Hepatocyte (in vitro differentiated cells): Measurements from ENCODE around the gene PPIF. TPM values are rescaled to one million over a fixed set of nuclear protein-coding genes. Genes with fewer than 3 reads are reported as not detected.

Source experiments
- DNase-seq: peaks from one replicate; pipeline ENCODE4 v3.0.0-alpha.2; 2016; ENCODE audit warnings: low spot score
- H2AFZ ChIP-seq: fragments of 200-600 bp; sonication (generic); 2 replicates; pipeline ENCODE4 v1.6.0; 2016; ENCODE audit warnings: antibody characterized with exemption, mild to moderate bottlenecking
- H3K27ac ChIP-seq: fragments of 200-600 bp; sonication (generic); 2 replicates; pipeline ENCODE4 v1.5.1; 2016; ENCODE audit warnings: mild to moderate bottlenecking
- H3K27me3 ChIP-seq: fragments of 200-600 bp; sonication (generic); 2 replicates; pipeline ENCODE4 v1.6.1; 2016
- H3K36me3 ChIP-seq: fragments of 200-600 bp; sonication (generic); replicated peaks from 2 replicates; pipeline ENCODE4 v1.5.1; 2016; ENCODE audit warnings: low read depth; ENCODE audit not compliant: insufficient read depth
- H3K4me1 ChIP-seq: fragments of 200-600 bp; sonication (generic); 2 replicates; pipeline ENCODE4 v1.5.1; 2016; ENCODE audit warnings: mild to moderate bottlenecking, moderate library complexity; ENCODE audit not compliant: insufficient read depth
- H3K4me2 ChIP-seq: fragments of 200-600 bp; sonication (generic); 2 replicates; pipeline ENCODE4 v1.6.0; 2016
- H3K4me3 ChIP-seq: fragments of 200-600 bp; sonication (generic); 2 replicates; pipeline ENCODE4 v1.5.1; 2016; ENCODE audit warnings: mild to moderate bottlenecking
- H3K79me2 ChIP-seq: fragments of 200-600 bp; sonication (generic); 2 replicates; pipeline ENCODE4 v1.6.0; 2017; ENCODE audit warnings: mild to moderate bottlenecking
- H3K9me2 ChIP-seq: fragments of 200-600 bp; sonication (generic); replicated peaks from 2 replicates; pipeline ENCODE4 v1.6.0; 2017; ENCODE audit warnings: mild to moderate bottlenecking; ENCODE audit not compliant: insufficient read depth
- H3K9me3 ChIP-seq: fragments of 200-600 bp; sonication (generic); 2 replicates; pipeline ENCODE4 v1.5.1; 2016; ENCODE audit warnings: low read depth, mild to moderate bottlenecking
- H4K20me1 ChIP-seq: fragments of 200-600 bp; sonication (generic); 2 replicates; pipeline ENCODE4 v1.6.0; 2016; ENCODE audit warnings: mild to moderate bottlenecking; ENCODE audit not compliant: insufficient read depth, poor library complexity, severe bottlenecking
- EZH2 ChIP-seq: fragments of 200-600 bp; sonication (generic); IDR thresholded peaks from 2 replicates; pipeline ENCODE4 v1.6.1; 2016; ENCODE audit warnings: antibody characterized with exemption, mild to moderate bottlenecking, borderline replicate concordance
- EZH2phosphoT487 ChIP-seq: fragments of 200-600 bp; sonication (generic); IDR thresholded peaks from one replicate; pipeline ENCODE4 v1.6.1; 2018; ENCODE audit warnings: antibody characterized with exemption, mild to moderate bottlenecking, low read depth, moderate library complexity; ENCODE audit not compliant: unreplicated experiment, severe bottlenecking
- WGBS: methylation state at CpG from one replicate; pipeline ENCODE4 v1.1.6; 2016; ENCODE audit warnings: low lambda C conversion rate; ENCODE audit errors: missing lambda C conversion rate; 5-methylcytosine and 5-hydroxymethylcytosine counted together
- polyA plus RNA-seq: library from polyadenylated mRNA; unstranded; fragments of >200 nt; fragmentation: Nextera tagmentation; extraction: Ambion mirVana; gene quantifications from 2 replicates; pipeline ENCODE4 v1.2.1, GENCODE V29; 2016
- total RNA-seq: library from RNA; depleted of rRNA; stranded (reverse); fragments of >200 nt; gene quantifications from 2 replicates; pipeline ENCODE4 v1.2.3, GENCODE V29; 2014
- TF ChIP-seq, protein P1 (sequence below): fragments of 200-600 bp; sonication (generic); IDR thresholded peaks from 2 replicates; pipeline ENCODE4 v1.5.1; 2016; ENCODE audit warnings: antibody characterized with exemption, mild to moderate bottlenecking; ENCODE audit not compliant: poor library complexity

Gene PPIF
- total and polyA plus RNA-seq, 2 experiments from 2014 or later: 70.3 to 79.4 TPM

DNA sequence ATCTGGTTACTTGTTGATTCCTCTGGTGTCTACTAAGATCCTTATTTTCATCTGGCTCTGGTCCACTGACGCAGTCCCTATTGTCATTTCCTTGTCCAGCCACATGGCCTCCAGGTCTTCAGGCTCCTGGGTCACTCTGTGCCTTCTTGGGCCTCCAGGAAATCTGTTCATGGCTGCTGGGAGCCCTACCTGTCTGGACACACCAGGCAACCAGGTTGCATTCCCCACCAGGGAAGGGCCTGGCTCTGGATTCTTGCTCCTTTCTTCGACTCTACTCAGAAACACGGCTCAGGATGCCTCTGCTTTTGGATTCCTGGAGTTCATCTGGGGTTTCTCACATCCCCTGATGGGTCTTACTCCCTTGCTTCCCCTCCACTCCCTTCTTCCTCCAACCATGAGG, 8.0 kb upstream of the PPIF start:
- no peaks in the 10 kb centered on the region for H3K36me3 ChIP-seq
- TF ChIP-seq EZH2phosphoT487 (no peak), EZH2 (no peak)
- TF ChIP-seq, protein P1, sequence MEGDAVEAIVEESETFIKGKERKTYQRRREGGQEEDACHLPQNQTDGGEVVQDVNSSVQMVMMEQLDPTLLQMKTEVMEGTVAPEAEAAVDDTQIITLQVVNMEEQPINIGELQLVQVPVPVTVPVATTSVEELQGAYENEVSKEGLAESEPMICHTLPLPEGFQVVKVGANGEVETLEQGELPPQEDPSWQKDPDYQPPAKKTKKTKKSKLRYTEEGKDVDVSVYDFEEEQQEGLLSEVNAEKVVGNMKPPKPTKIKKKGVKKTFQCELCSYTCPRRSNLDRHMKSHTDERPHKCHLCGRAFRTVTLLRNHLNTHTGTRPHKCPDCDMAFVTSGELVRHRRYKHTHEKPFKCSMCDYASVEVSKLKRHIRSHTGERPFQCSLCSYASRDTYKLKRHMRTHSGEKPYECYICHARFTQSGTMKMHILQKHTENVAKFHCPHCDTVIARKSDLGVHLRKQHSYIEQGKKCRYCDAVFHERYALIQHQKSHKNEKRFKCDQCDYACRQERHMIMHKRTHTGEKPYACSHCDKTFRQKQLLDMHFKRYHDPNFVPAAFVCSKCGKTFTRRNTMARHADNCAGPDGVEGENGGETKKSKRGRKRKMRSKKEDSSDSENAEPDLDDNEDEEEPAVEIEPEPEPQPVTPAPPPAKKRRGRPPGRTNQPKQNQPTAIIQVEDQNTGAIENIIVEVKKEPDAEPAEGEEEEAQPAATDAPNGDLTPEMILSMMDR: no peak
- 93% methylated on average over 3 of the region's 3 CpGs for WGBS
- no peak overlapping the region for H3K4me2 ChIP-seq
- DNase-seq: no peak
- H4K20me1 ChIP-seq: no peaks in the 10 kb centered on the region
- H3K4me3 ChIP-seq: no peak overlapping the region
- H3K4me1 ChIP-seq: peaks cover 4% of the 10 kb centered on the region
- no peak overlapping the region for H2AFZ ChIP-seq
- no peaks in the 10 kb centered on the region for H3K9me2 ChIP-seq
- no peak overlapping the region for H3K27ac ChIP-seq
- H3K9me3 ChIP-seq: no peaks in the 10 kb centered on the region
- H3K79me2 ChIP-seq: no peaks in the 10 kb centered on the region
- no peaks in the 10 kb centered on the region for H3K27me3 ChIP-seq

- no peak overlapping the region for H3K4me2 ChIP-seq
- no peaks in the 10 kb centered on the region for H3K9me3 ChIP-seq
- no peak overlapping the region for H2AFZ ChIP-seq
- no peak for DNase-seq
- H3K4me3 ChIP-seq: no peak overlapping the region
- no peaks in the 10 kb centered on the region for H3K36me3 ChIP-seq
- H4K20me1 ChIP-seq: no peaks in the 10 kb centered on the region
- no peaks in the 10 kb centered on the region for H3K27me3 ChIP-seq
- whole genome bisulfite sequencing: 82% methylated on average over 5 of the region's 5 CpGs
- TF ChIP-seq, protein P1: no peak
- TF ChIP-seq EZH2phosphoT487 (no peak), EZH2 (no peak)
- H3K9me2 ChIP-seq: no peaks in the 10 kb centered on the region
- H3K4me1 ChIP-seq: peaks cover 4% of the 10 kb centered on the region
- no peaks in the 10 kb centered on the region for H3K79me2 ChIP-seq
- H3K27ac ChIP-seq: no peak overlapping the region
Observed at GRCh38 chr10:79340646-79341244, 6.5 kb upstream of the PPIF start.

GRCh38 chr10:79342295-79342761, 4.9 kb upstream of the PPIF start:
- no peak for DNase-seq
- H3K27ac ChIP-seq: no peak overlapping the region
- no peaks in the 10 kb centered on the region for H3K27me3 ChIP-seq

More at GRCh38 chr10:79342295-79342761, 4.9 kb upstream of the PPIF start:
- Histone ChIP-seq H3K36me3 (no peaks in the 10 kb centered on the region), H3K4me3 (no peak overlapping the region), H3K9me3 (no peaks in the 10 kb centered on the region), H3K4me2 (no peak overlapping the region), H3K9me2 (no peaks in the 10 kb centered on the region), H2AFZ (no peak overlapping the region), H3K4me1 (peaks cover 9% of the 10 kb centered on the region), H4K20me1 (no peaks in the 10 kb centered on the region), H3K79me2 (no peaks in the 10 kb centered on the region)
- TF ChIP-seq EZH2: no peak
- TF ChIP-seq EZH2phosphoT487: no peak
- TF ChIP-seq, protein P1: no peak
- 79% methylated on average over 5 of the region's 5 CpGs for WGBS
